ENCODE results near the gene CYB561D2.

- TF ChIP-seq CTCF (IDR thresholded peaks at IDR 0.05) (no peak), POLR2A (IDR thresholded peaks at IDR 0.05) (peak; percentile 18 to 43), POLR2AphosphoS5 (IDR thresholded peaks at IDR 0.05) (peak; percentile 40 to 71 (median 64)), EP300 (IDR thresholded peaks at IDR 0.05) (no peak)
Measured at GRCh38 chr3:50340448-50341329, 10.0 kb upstream of the CYB561D2 start, which contains the start of gene RASSF1.
